Testis (tissue), 2 donors: ENCODE data around the gene MCM5.

Source experiments
- POLR2A ChIP-seq: fragments of 450-650 bp; IDR thresholded peaks from one replicate; pipeline ENCODE4 v1.6.1; 2017; ENCODE audit warnings: antibody characterized with exemption, mild to moderate bottlenecking, moderate library complexity
- TF ChIP-seq, protein P1 (sequence below), 3 experiments: fragments of 450-650 bp in 2 of 3; fragments of 200-600 bp in 1 of 3; sonication (generic) in 1 of 3; IDR thresholded peaks; one replicate each; pipeline ENCODE4 v1.5.1; 2016 to 2019; ENCODE audit warnings: antibody characterized with exemption in 3 of 3, mild to moderate bottlenecking in 2 of 3, moderate library complexity in 1 of 3

DNA sequence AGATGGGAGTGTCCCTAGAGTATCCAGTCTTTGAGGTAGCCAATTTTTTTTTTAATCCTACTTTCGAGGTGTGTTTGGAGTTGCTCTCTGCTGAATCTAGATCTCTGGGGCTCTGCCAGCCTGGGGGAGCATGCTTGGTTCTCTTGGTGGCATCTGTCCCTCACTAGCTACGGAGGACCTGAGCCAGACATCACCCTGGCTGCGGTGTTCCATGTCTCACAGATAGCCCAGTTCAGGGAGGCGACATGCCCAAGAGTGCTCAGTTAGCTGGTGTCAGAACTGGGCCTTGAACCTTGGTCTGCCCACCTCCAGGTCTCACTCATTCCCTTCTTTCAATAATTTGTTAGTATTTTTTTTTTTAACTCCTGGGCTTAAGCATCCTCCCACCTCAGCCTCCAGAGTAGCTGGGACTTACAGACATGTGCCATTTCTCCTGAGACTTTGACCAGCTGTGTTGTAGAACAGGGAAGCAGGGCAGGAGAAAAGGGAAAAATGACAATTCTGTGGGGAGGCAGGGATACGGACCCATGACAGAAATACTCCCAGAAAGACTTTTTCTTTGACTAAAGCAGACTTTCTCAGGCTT is 18.4 kb upstream of the MCM5 start:
- TF ChIP-seq, protein P1, sequence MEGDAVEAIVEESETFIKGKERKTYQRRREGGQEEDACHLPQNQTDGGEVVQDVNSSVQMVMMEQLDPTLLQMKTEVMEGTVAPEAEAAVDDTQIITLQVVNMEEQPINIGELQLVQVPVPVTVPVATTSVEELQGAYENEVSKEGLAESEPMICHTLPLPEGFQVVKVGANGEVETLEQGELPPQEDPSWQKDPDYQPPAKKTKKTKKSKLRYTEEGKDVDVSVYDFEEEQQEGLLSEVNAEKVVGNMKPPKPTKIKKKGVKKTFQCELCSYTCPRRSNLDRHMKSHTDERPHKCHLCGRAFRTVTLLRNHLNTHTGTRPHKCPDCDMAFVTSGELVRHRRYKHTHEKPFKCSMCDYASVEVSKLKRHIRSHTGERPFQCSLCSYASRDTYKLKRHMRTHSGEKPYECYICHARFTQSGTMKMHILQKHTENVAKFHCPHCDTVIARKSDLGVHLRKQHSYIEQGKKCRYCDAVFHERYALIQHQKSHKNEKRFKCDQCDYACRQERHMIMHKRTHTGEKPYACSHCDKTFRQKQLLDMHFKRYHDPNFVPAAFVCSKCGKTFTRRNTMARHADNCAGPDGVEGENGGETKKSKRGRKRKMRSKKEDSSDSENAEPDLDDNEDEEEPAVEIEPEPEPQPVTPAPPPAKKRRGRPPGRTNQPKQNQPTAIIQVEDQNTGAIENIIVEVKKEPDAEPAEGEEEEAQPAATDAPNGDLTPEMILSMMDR (IDR thresholded peaks at IDR 0.05): no peak
- TF ChIP-seq POLR2A: no peak
